ENCODE results near the gene FMNL2.

GRCh38 chr2:152632736-152633135 is 297.8 kb downstream of the FMNL2 start:
- no peak for TF ChIP-seq CTCF (IDR thresholded peaks at IDR 0.05; ENCODE audit: low read length)
- no peak for TF ChIP-seq EZH2phosphoT487 (IDR thresholded peaks at IDR 0.05; ENCODE audit: low read length)
- TF ChIP-seq EZH2 (optimal IDR thresholded peaks at IDR 0.05; ENCODE audit: low read depth, low read length) = no peak

All from MM.1S (cell line).